RKO (cell line): Measurements from ENCODE around the gene CADPS2.
A peak's percentile ranks its signal among the peaks of the same experiment; 100 is the strongest.
"Not testable (repeated sequence)": the region's sequence is repeated elsewhere in the genome, so short reads cannot be mapped to it uniquely, and the experiment has no call there.

Experiments
- DNase-seq: peaks from one replicate; pipeline ENCODE4 v3.0.0-alpha.2; 2016; ENCODE audit warnings: low spot score

Gene CADPS2

DNA sequence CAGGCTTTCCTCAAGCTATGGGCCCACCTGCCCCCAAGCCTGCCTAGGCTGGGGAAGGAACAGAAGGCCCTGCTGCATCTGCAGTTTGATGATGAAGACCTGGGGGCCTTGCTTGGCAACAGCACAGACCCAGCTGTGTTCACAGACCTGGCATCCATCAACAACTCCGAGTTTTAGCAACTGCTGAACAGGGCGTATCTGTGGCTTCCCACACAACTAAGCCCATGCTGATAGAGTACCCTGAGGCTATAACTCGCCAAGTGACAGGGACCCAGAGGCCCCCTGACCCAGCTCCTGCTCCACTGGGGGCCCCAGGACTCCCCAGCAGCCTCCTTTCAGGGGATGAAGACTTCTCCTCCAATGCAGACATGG, 36.3 kb downstream of the CADPS2 start:
- no peak for DNase-seq

DNA sequence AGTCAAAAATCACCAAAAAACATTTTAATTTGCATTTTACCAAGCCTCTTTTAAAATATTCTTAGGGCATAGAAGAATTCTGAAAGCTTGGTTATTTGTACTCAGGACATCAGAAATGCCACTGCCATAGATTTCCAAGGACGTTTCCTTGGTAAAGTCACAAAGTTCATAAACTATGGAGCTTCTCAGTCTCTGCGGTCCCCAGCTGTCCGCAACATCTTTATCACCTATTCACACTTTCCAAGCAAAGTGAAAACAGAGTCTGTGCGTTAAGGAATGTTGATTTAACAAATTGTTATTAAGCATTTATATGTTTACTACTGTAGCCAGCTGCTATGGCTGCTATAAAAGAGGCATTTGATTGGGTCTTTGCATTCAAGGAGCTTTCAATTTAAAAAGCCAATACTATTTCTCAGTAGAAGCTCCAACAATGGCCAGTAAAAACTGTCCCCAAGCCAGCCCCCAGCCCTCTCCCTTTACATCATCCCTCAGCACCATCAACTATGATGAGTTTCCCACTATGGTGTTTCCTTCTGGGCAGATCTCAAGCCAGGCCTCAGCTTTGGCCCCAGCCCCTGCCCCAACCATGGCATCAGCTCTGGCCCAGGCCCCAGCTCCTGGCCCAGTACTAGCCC, 36.8 kb downstream of the CADPS2 start:
- DNase-seq: no peak

DNA sequence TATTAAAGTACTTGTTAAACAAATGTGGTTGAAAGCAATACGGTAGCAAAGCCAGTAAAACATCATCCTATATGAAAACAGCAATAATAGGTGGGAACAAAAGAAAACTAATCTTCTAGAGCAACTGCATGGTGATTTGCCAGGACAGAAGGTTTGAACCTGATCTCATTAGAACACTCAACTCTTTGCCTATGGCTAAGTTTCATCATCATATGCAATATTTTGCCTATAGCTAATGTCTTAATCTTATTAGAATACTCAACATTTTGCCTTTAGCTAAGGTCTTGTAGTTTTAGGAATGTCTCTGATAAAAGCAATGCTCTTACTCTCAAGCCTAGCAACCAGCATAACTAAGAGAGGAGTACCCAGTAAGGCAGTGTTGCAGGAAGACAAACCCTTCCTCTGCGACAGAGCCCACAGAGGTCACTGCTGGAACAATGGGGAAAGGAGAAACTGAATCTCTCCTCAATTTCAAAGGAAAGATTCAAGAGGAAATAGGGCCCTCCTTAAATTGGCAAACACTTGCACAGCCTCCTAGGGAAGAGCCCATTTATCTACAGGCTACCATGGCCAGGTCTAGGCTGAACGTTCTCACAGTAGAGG, 38.3 kb downstream of the CADPS2 start:
- no peak for DNase-seq

GRCh38 chr7:122846591-122846990, 39.7 kb downstream of the CADPS2 start:
- DNase-seq: no peak

DNA sequence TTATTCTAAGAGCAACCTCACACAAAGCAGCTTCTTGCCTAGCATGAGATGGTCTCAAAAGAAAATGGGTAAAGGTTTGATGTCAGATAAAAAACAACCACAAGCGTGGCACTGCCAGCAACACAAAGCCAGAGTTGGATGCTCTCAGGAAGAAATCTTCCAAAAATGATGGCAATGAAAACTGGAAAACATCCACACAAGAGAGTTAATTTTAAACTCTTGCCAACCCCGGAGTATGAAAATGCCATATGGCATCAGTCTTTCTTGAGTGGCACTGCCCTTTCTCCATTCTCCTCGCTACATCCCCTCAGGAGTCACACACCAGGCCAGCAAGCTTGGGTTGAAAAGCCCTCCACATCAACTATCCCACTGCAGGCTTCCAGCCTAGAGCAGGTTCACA, 41.0 kb downstream of the CADPS2 start:
- DNase-seq: no peak

GRCh38 chr7:122844191-122844988, 41.9 kb downstream of the CADPS2 start:
- DNase-seq: no peak

DNA sequence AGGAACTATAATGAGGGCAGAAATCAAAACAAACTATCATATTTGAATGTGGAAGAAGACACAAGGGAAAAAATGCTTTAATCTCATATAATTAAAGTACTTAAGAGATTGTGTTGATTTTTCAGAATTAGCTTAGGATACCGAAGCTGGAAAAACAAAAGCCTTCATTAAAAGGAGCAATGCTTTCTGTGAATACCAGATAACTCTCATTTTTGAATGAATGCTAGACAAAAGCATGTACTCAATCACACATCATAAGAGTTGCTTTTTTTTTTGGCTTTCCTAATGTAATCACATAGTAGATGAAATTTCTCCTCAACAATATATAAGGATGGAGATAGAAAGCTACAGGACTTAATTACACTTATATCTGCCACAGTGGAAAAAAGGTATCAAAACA, 43.3 kb downstream of the CADPS2 start:
- DNase-seq: no peak

- DNase-seq: not testable (repeated sequence)
These were observed 50.0 kb downstream of the CADPS2 start for GRCh38 chr7:122836286-122836685.

DNA sequence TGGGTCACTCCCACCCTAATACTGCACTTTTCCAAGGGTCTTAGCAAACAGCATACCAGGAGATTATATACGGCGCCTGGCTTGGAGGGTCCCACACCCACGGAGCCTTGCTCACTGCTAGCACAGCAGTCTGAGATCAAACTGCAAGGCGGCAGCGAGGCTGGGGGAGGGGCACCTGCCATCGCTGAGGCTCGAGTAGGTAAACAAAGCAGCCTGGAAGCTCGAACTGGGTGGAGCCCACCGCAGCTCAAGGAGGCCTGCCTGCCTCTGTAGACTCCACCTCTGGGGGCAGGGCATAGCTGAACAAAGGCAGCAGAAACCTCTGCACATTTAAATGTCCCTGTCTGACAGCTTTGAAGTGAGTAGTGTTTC, 51.7 kb downstream of the CADPS2 start:
- DNase-seq: not testable (repeated sequence)

DNA sequence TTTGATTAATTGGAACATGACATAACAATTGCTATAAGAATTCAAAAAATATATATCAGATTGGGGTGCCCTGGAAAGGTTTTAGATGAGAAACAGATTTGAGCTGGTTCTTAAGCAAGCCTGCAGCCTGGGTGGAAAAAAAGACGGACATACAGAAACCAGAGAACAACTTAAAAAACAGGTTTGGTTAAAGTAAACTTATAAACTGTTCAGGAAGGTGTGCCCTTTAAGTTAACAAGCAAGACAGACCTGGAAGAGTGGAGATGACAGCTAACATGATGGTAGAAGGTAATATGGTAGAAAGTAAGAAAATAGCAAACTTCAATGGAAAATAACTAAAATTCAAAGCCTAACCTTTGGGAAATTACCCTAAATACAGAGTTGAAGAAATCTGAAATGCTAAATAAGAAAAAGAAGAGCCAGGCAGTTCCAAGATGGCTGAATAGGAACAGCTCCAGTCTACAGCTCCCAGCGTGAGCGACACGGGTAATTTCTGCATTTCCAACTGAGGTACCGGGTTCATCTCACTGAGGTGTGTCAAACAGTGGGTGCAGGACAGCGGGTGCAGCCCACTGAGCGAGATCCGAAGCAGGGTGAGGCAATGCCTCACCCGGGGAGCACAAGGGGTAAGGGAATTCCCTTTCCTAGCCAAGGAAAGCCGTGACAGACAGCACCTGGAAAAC, 52.2 kb downstream of the CADPS2 start:
- DNase-seq: no peak

GRCh38 chr7:122831436-122831835, 54.8 kb downstream of the CADPS2 start:
- no peak for DNase-seq

DNA sequence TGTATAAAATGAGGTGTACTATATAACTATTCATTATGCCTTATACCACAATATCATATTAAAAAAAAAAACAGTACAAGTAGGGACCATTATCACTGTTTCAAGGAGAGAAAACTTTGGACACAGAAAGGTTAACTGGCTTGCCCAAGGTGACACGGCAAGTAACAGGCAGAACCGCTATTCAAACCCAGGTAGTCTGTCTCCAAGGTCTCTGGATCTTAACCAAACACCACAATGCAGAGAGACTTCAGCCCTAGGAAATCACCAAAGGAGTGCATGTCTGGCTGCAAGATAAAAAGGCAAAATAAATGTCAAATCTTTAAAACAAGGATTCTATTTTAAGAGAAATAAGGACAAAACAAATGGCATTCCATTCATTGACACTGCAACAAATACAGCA, 56.3 kb downstream of the CADPS2 start:
- no peak for DNase-seq

- DNase-seq: no peak
These were observed 58.5 kb downstream of the CADPS2 start for GRCh38 chr7:122827763-122828162.

DNA sequence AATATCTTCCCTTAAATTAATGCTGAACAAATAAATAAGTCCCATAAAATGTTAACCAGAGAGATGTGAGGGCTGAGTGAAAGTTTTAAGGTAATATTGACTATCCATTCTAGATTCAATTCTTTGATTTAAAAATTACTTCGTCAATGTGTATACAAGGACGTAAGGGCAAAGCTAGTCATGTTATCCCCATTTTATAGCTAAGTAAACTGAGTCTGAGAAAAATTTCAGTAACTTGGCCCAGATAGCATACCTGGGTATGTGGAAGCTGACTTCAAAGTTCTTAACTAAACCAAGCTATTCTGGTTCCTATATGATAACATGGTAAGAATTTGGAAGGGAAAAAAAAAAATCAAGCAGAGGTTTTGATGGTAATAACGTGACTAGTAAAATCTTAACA, 72.4 kb downstream of the CADPS2 start:
- no peak for DNase-seq

DNA sequence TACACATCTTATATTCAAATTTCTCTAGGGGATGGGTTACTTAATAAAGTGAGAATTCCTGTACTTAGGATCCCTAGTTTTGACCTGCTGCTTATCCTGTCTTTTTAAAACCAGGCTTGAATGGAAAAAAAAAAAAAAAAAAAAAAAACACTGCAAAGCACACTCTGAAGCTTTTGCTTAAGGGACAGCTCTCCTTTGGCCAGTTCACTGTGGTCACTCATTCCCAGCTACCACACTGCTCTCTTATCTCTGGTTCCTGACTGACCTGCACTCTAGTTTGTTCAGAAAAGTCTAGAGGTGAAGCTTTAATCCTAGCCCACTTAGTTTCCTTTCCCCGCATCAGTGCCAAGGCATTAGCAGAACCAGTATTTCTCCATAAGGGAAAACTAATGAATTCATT, 82.4 kb downstream of the CADPS2 start:
- no peak for DNase-seq

GRCh38 chr7:122803323-122803722, 82.9 kb downstream of the CADPS2 start:
- peak; percentile 72 for DNase-seq

DNA sequence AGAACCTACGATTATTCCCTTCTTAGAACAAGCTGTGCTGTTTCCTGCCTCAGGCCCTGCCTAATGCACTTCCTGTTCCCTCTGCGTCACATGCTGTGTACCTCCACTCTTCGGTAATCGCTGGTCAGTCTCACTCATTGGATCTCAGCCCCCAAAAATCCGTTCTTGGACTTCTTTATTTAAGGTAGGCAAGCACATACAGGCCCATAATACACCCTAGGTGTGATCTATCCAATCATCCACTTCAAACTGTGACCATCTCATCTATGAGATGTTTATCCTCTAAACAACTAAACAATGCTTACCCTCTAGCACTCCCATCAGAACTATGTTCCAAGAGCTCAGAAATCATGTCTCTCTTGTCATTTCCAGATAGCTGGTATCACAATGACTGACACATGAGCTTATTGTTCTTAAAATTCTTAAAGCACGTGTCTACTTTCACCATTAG, 83.9 kb downstream of the CADPS2 start:
- no peak for DNase-seq

GRCh38 chr7:122791959-122792545, 94.2 kb downstream of the CADPS2 start:
- no peak for DNase-seq

DNA sequence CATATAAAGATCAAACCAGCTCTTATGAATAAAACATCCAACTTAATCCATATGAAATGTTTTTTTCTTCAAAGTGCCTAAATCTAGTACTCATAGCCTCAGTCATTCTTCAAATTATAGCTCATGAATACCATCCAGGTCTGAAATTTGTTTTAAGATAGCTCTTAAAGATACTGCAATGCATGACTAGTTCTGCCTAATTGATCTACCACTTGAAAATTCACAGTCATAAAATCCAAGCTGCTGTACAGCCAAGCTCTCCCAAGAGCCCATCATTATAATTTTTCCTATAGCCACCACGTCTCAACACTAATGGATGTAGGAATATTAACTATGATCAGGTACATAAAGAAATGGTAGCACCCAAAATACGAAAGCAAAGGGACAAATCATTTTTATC, 95.7 kb downstream of the CADPS2 start:
- DNase-seq: no peak

- DNase-seq: no peak
These were observed 96.1 kb downstream of the CADPS2 start for GRCh38 chr7:122790132-122790531.

GRCh38 chr7:122789156-122789555, 97.1 kb downstream of the CADPS2 start:
- DNase-seq: no peak

GRCh38 chr7:122770686-122771335, 115.4 kb downstream of the CADPS2 start:
- no peak for DNase-seq
